A549 (cell line): ENCODE measurements around the gene SUPT3H. TPM values are rescaled to one million over a fixed set of nuclear protein-coding genes. Genes with fewer than 3 reads are reported as not detected.

Source experiments
- ATAC-seq, 2 experiments: fragments of 200-7000 bp in 1 of 2; fragments of >200 bp in 1 of 2; cut with Nextera tagmentation in 1 of 2; cut with Tn5 transposase in 1 of 2; 3 replicates each; pipeline versions ENCODE4 v1.8.0 to v1.9.1; 2018 to 2020; ENCODE audit warnings: mild to moderate bottlenecking in 1 of 2, moderate library complexity in 1 of 2
- CTCF ChIA-PET: fragments of 300-600 bp; sonication (Branson Sonifier 250); formaldehyde crosslinking; extraction: SDS; loops from one replicate; lab custom pipeline; 2021; ENCODE audit warnings: antibody characterized with exemption, inconsistent platforms; lab: Yijun Ruan, JAX
- POLR2A ChIA-PET: fragments of 350-600 bp; formaldehyde crosslinking; extraction: SDS; loops from one replicate; lab custom pipeline; 2021; ENCODE audit warnings: antibody characterized with exemption, inconsistent platforms; lab: Yijun Ruan, JAX
- DNase-seq, 2 experiments: peaks; one replicate each; pipeline versions ENCODE4 v3.0.0 to v3.0.0-alpha.2; 2011 to 2016; ENCODE audit warnings: low read depth in 1 of 2, low spot score in 1 of 2
- FAIRE-seq: peaks from 2 replicates; lab custom pipeline; 2011; peaks lifted over from hg19 to GRCh38; lab: Jason Lieb, UNC
- H3K27ac ChIP-seq, 2 experiments: fragments of >200 bp; sonication (Bioruptor Twin); formaldehyde crosslinking; 3 replicates each; pipeline ENCODE4 v1.5.1; 2016 to 2017
- H3K4me1 ChIP-seq: fragments of >200 bp; sonication (Bioruptor Twin); formaldehyde crosslinking; 3 replicates; pipeline ENCODE4 v1.6.1; 2016
- H3K4me2 ChIP-seq: fragments of >200 bp; sonication (Bioruptor Twin); formaldehyde crosslinking; 3 replicates; pipeline ENCODE4 v1.6.1; 2016
- H3K4me3 ChIP-seq: fragments of >200 bp; sonication (Bioruptor Twin); formaldehyde crosslinking; 3 replicates; pipeline ENCODE4 v1.5.1; 2016
- H3K9me3 ChIP-seq: fragments of >200 bp; sonication (Bioruptor Twin); formaldehyde crosslinking; 3 replicates; pipeline ENCODE4 v1.6.1; 2016
- ATOH8 ChIP-seq: fragments of 250-450 bp; sonication (Bioruptor Pico); IDR thresholded peaks from 2 replicates; pipeline ENCODE4 v1.5.0; 2020; ENCODE audit warnings: low read depth, mild to moderate bottlenecking, moderate library complexity
- BHLHE40 ChIP-seq: IDR thresholded peaks from 2 replicates; pipeline ENCODE4 v1.6.1; 2012; ENCODE audit warnings: low read depth, low read length, inconsistent platforms
- CEBPB ChIP-seq, 2 experiments: fragments of >200 bp in 1 of 2; sonication (Bioruptor Twin) in 1 of 2; formaldehyde crosslinking in 1 of 2; IDR thresholded peaks; 2 replicates each; pipeline ENCODE4 v1.6.1; 2012 to 2016
- CTCF ChIP-seq: fragments of >200 bp; sonication (Bioruptor Twin); formaldehyde crosslinking; IDR thresholded peaks from 3 replicates; pipeline ENCODE4 v1.5.1; 2016
- E2F6 ChIP-seq: IDR thresholded peaks from 2 replicates; pipeline ENCODE4 v1.6.1; 2012; ENCODE audit warnings: low read depth, borderline replicate concordance
- EHF ChIP-seq: fragments of 250-450 bp; sonication (Bioruptor Pico); IDR thresholded peaks from 2 replicates; pipeline ENCODE4 v1.5.0; 2020; ENCODE audit warnings: mild to moderate bottlenecking
- EP300 ChIP-seq, 2 experiments: fragments of >200 bp; sonication (Bioruptor Twin); formaldehyde crosslinking; IDR thresholded peaks; 2 replicates in 1 of 2; 3 replicates in 1 of 2; pipeline ENCODE4 v1.6.1; 2016 to 2017
- ESRRA ChIP-seq: fragments of 150-350 bp; IDR thresholded peaks from 2 replicates; pipeline ENCODE4 v1.6.1; 2014; ENCODE audit warnings: mild to moderate bottlenecking, low read length, borderline replicate concordance
- FOSB ChIP-seq: fragments of 250-450 bp; sonication (Bioruptor Pico); IDR thresholded peaks from 2 replicates; pipeline ENCODE4 v1.5.0; 2020; ENCODE audit warnings: mild to moderate bottlenecking, moderate library complexity
- FOSL2 ChIP-seq, 2 experiments: fragments of 450-650 bp in 1 of 2; fragments of >200 bp in 1 of 2; sonication (Bioruptor Twin) in 1 of 2; formaldehyde crosslinking; IDR thresholded peaks; 2 replicates each; pipeline versions ENCODE4 v1.5.0 to v1.6.1; 2016 to 2020; ENCODE audit warnings: mild to moderate bottlenecking in 1 of 2, moderate library complexity in 1 of 2
- GATA3 ChIP-seq: IDR thresholded peaks from 2 replicates; pipeline ENCODE4 v1.6.1; 2012; ENCODE audit warnings: borderline replicate concordance
- HDAC2 ChIP-seq: fragments of 200-600 bp; sonication (generic); IDR thresholded peaks from 2 replicates; pipeline ENCODE4 v1.6.1; 2016
- HEYL ChIP-seq: fragments of 250-450 bp; sonication (Bioruptor Pico); IDR thresholded peaks from 2 replicates; pipeline ENCODE4 v1.8.0; 2021; ENCODE audit warnings: mild to moderate bottlenecking, moderate library complexity
- HOXB13 ChIP-seq: fragments of 250-450 bp; sonication (Bioruptor Pico); IDR thresholded peaks from 2 replicates; pipeline ENCODE4 v1.5.0; 2020; ENCODE audit warnings: low read depth, mild to moderate bottlenecking, moderate library complexity
- HOXB5 ChIP-seq: fragments of 250-450 bp; sonication (Bioruptor Pico); IDR thresholded peaks from 2 replicates; pipeline ENCODE4 v1.5.0; 2020; ENCODE audit warnings: mild to moderate bottlenecking, moderate library complexity
- JUN ChIP-seq, 2 experiments: fragments of >200 bp; sonication (Bioruptor Twin); formaldehyde crosslinking; IDR thresholded peaks; 2 replicates in 1 of 2; 3 replicates in 1 of 2; pipeline ENCODE4 v1.6.1; 2016 to 2017
- JUNB ChIP-seq: fragments of >200 bp; sonication (Bioruptor Twin); formaldehyde crosslinking; IDR thresholded peaks from 2 replicates; pipeline ENCODE4 v1.6.1; 2016
- MAZ ChIP-seq: fragments of 150-350 bp; IDR thresholded peaks from 2 replicates; pipeline ENCODE4 v1.6.1; 2014; ENCODE audit warnings: antibody characterized with exemption, low read depth, low read length, borderline replicate concordance
- MYC ChIP-seq: IDR thresholded peaks from 2 replicates; pipeline ENCODE4 v1.6.1; 2012; ENCODE audit warnings: mild to moderate bottlenecking, inconsistent platforms, low read length, improper control_type of control experiment, borderline replicate concordance
- NPAS2 ChIP-seq: fragments of 250-450 bp; sonication (Bioruptor Pico); IDR thresholded peaks from 2 replicates; pipeline ENCODE4 v1.8.0; 2022; ENCODE audit warnings: mild to moderate bottlenecking, moderate library complexity, borderline replicate concordance
- POLR2A ChIP-seq: IDR thresholded peaks from 2 replicates; pipeline ENCODE4 v1.6.1; 2012; ENCODE audit warnings: mild to moderate bottlenecking, low read length
- REST ChIP-seq: fragments of 200-600 bp; sonication (generic); IDR thresholded peaks from 2 replicates; pipeline ENCODE4 v1.6.1; 2016; ENCODE audit warnings: antibody characterized with exemption, mild to moderate bottlenecking, moderate library complexity
- TP53 ChIP-seq: fragments of 250-450 bp; sonication (Bioruptor Pico); IDR thresholded peaks from 2 replicates; pipeline ENCODE4 v1.5.0; 2021; ENCODE audit warnings: mild to moderate bottlenecking, moderate library complexity
- USF2 ChIP-seq: fragments of 450-650 bp; IDR thresholded peaks from 2 replicates; pipeline ENCODE4 v1.6.1; 2014; ENCODE audit warnings: antibody characterized with exemption
- ZFP36 ChIP-seq: fragments of 450-650 bp; IDR thresholded peaks from 2 replicates; pipeline ENCODE4 v1.6.1; 2014; ENCODE audit warnings: borderline replicate concordance; ENCODE audit not compliant: partially characterized antibody
- WGBS: methylation state at CpG from one replicate; pipeline ENCODE4 v1.1.6; 2017; ENCODE audit errors: missing lambda C conversion rate; 5-methylcytosine and 5-hydroxymethylcytosine counted together
- polyA plus RNA-seq, 4 experiments: library from polyadenylated mRNA; depleted of rRNA in 3 of 4; stranded (reverse); fragments of >200 nt; fragmentation: RNase III in 1 of 4; extraction: RNeasy Plus Mini Kit Qiagen cat#74134 plus additional on column Dnase treatment in 1 of 4; gene quantifications; 2 replicates in 3 of 4; 3 replicates in 1 of 4; pipeline ENCODE4 v1.2.3, GENCODE V29; 2011 to 2017

Gene SUPT3H
- polyA plus RNA-seq, 2 of the 4 experiments (the other 2 are of a cell fraction), result 4.3 to 6.2 TPM

GRCh38 chr6:45302832-45303231, 74.9 kb downstream of the SUPT3H start:
- Histone ChIP-seq H3K4me3 (no peak overlapping the region), H3K4me1 (no peaks in the 10 kb centered on the region), H3K9me3 (no peaks in the 10 kb centered on the region), H3K27ac (no peak overlapping the region), H3K4me2 (no peak overlapping the region)
- DNase-seq (no peak), FAIRE-seq (no peak), ATAC-seq (no peak)
- TF ChIP-seq HDAC2 (no peak), FOSB (CRISPR knock-in tag) (no peak), TP53 (CRISPR knock-in tag) (no peak), JUNB (no peak), EP300 (IDR thresholded peaks at IDR 0.05) (no peak), MYC (no peak), GATA3 (no peak), BHLHE40 (no peak), JUN (IDR thresholded peaks at IDR 0.05) (no peak), EHF (CRISPR knock-in tag) (no peak), HEYL (CRISPR knock-in tag) (no peak), ZFP36 (no peak)
- WGBS, result 91% methylated on average over 3 of the region's 3 CpGs
- ChIA-PET POLR2A (no interaction called here), CTCF (interaction anchor here (0.7 to 1.2 kb wide), 2 partner anchors 12 to 647 kb away, joined by 3 read pairs; no protein-coding TSS in a partner anchor)

- POLR2A ChIA-PET, result no interaction called here
- CTCF ChIA-PET, result no interaction called here
- no peak for DNase-seq
- FAIRE-seq, result no peak
- Histone ChIP-seq H3K9me3 (no peaks in the 10 kb centered on the region), H3K4me3 (no peak overlapping the region), H3K4me2 (no peak overlapping the region), H3K4me1 (no peaks in the 10 kb centered on the region), H3K27ac (no peak overlapping the region)
- ATAC-seq, result no peak
- no peak for TF ChIP-seq MAZ
- TF ChIP-seq POLR2A, result no peak
- WGBS, result 63% methylated on average over 3 of the region's 3 CpGs
Observed at GRCh38 chr6:45301348-45302142, 76.2 kb downstream of the SUPT3H start.

- ATAC-seq (no peak), DNase-seq (no peak), FAIRE-seq (no peak)
- Histone ChIP-seq H3K4me1 (no peaks in the 10 kb centered on the region), H3K9me3 (no peaks in the 10 kb centered on the region), H3K27ac (no peak overlapping the region), H3K4me3 (no peak overlapping the region), H3K4me2 (no peak overlapping the region)
- 95% methylated on average over 1 of the region's 1 CpG for WGBS
- no peak for TF ChIP-seq MAZ
- no peak for TF ChIP-seq CEBPB (IDR thresholded peaks at IDR 0.05)
- no peak for TF ChIP-seq USF2
- TF ChIP-seq NPAS2 (CRISPR knock-in tag), result no peak
- TF ChIP-seq FOSB (CRISPR knock-in tag), result no peak
- no peak for TF ChIP-seq REST
- no peak for TF ChIP-seq HOXB5 (CRISPR knock-in tag)
- TF ChIP-seq E2F6, result no peak
- no peak for TF ChIP-seq HEYL (CRISPR knock-in tag)
- no peak for TF ChIP-seq CTCF
- no peak for TF ChIP-seq ESRRA
- no peak for TF ChIP-seq FOSL2 (IDR thresholded peaks at IDR 0.05)
- TF ChIP-seq FOSL2 (CRISPR knock-in tag; IDR thresholded peaks at IDR 0.05), result no peak
- TF ChIP-seq ATOH8 (CRISPR knock-in tag), result no peak
- TF ChIP-seq HOXB13 (CRISPR knock-in tag), result no peak
- ChIA-PET POLR2A (no interaction called here), CTCF (no interaction called here)
Observed at GRCh38 chr6:45300736-45301135, 77.0 kb downstream of the SUPT3H start.
